Adrenal gland (tissue), 12 donors: Measurements from ENCODE around the gene CMPK1. TPM values are rescaled to one million over a fixed set of nuclear protein-coding genes. Genes with fewer than 3 reads are reported as not detected.

ENCODE experiments used
- DNase-seq, 7 donors: peaks; one replicate each; pipeline ENCODE4 v3.0.0-alpha.2; 2019 to 2020
- H3K27ac ChIP-seq, 5 donors: fragments of 200-600 bp; sonication (generic) in 4 of 5; 1 replicate in 3 of 5; 2 replicates in 2 of 5; pipeline versions ENCODE4 v1.5.1 to v1.8.0; 2016 to 2020; ENCODE audit warnings: mild to moderate bottlenecking in 1 of 5
- H3K27me3 ChIP-seq: fragments of 200-600 bp; 2 replicates; pipeline ENCODE4 v1.8.0; 2021
- H3K36me3 ChIP-seq, 2 donors: fragments of 200-600 bp; replicated peaks in 1 of 2; 1 replicate in 1 of 2; 2 replicates in 1 of 2; pipeline versions ENCODE4 v1.5.1 to v1.8.0; 2018 to 2022
- H3K4me1 ChIP-seq, 2 donors: fragments of 200-600 bp; replicated peaks in 1 of 2; 1 replicate in 1 of 2; 2 replicates in 1 of 2; pipeline versions ENCODE4 v1.5.1 to v1.8.0; 2018 to 2021
- H3K4me3 ChIP-seq, 4 donors: fragments of 200-600 bp; sonication (generic) in 3 of 4; one replicate each; pipeline ENCODE4 v1.5.1; 2016 to 2018
- H3K9me3 ChIP-seq, 3 donors: fragments of 200-600 bp; sonication (generic) in 1 of 3; replicated peaks in 1 of 3; 1 replicate in 2 of 3; 2 replicates in 1 of 3; pipeline versions ENCODE4 v1.5.1 to v1.8.0; 2016 to 2021
- CTCF ChIP-seq, 6 experiments: fragments of 450-650 bp in 4 of 6; fragments of 200-600 bp in 2 of 6; sonication (generic) in 1 of 6; IDR thresholded peaks; 1 replicate in 5 of 6; 2 replicates in 1 of 6; pipeline versions ENCODE4 v1.5.1 to v1.8.0; 2016 to 2021; ENCODE audit warnings: antibody characterized with exemption in 6 of 6, mild to moderate bottlenecking in 2 of 6, moderate library complexity in 1 of 6
- POLR2A ChIP-seq, 2 donors: fragments of 450-650 bp; IDR thresholded peaks; one replicate each; pipeline ENCODE4 v1.6.1; 2017; ENCODE audit warnings: antibody characterized with exemption in 2 of 2, mild to moderate bottlenecking in 2 of 2, moderate library complexity in 1 of 2
- WGBS, 4 donors: extraction: QIAGEN DNeasy Blood & Tissue Kit in 2 of 4; methylation state at CpG; one replicate each; pipeline versions ENCODE4 v1.1.5 to v1.1.7; 2013 to 2017; 5-methylcytosine and 5-hydroxymethylcytosine counted together
- intact Hi-C, 2 donors: fragments of 100-400 bp; cut with DNase I; formaldehyde crosslinking; loops; one replicate each; pipeline versions ENCODE4 v1.14.1 to v1.15.0; 2022 to 2023
- polyA plus RNA-seq, 3 donors: library from polyadenylated mRNA; stranded (reverse); fragments of 200-250 nt in 2 of 3; fragments of 350-450 nt in 1 of 3; fragmentation: Illumina TruSeq in 1 of 3; extraction: RNeasy Lipid Tissue Mini Kit (QIAGEN cat#74804) in 1 of 3; gene quantifications; one replicate each; pipeline ENCODE4 v1.2.3, GENCODE V29; 2013 to 2014
- total RNA-seq, 9 donors: library from RNA; depleted of rRNA in 4 of 9; stranded (reverse); fragments of >200 nt in 4 of 9; fragments of 120-200 nt in 1 of 9; fragmentation: NEBNext Ultra II Directional in 1 of 9; extraction: Animal tissue kit (Norgen Biotek cat#: 25700) in 1 of 9; gene quantifications; one replicate each; pipeline versions ENCODE4 v1.1.0 to v1.2.4, GENCODE V29; 2013 to 2023
- donor health status: healthy with polysubstance abuse.
- donor health status: Bipolar disorder and iron deficiency.
- donor health status: DM: yes; HTN: yes; CAD: no.
- donor health status: DM: no; HTN: no; CAD: no.
- donor health status: DM: no; HTN: no; CAD: no.
- donor health status: DM: yes; HTN: yes; CAD: no.

CMPK1 gene
- total and polyA plus RNA-seq, 12 donors = 31.0 to 124 (median 64.2) TPM

- no peaks in the 10 kb centered on the region for H3K27me3 ChIP-seq
- H3K27ac ChIP-seq = peak overlapping the region; percentile 57 to 98 (median 97)
- intact Hi-C loops = no loop called here
- 34 to 50% (median 37%) methylated on average over 18 to 19 of the region's 19 CpGs for WGBS, 4 donors
- peaks cover 21 to 34% of the 10 kb centered on the region in 2 donors for H3K4me1 ChIP-seq
- TF ChIP-seq POLR2A (IDR thresholded peaks at IDR 0.05) (no peak), CTCF (IDR thresholded peaks at IDR 0.05) (no peak)
- no peaks in the 10 kb centered on the region for H3K9me3 ChIP-seq
- no peaks in the 10 kb centered on the region for H3K36me3 ChIP-seq
- H3K4me3 ChIP-seq = peak overlapping the region in 3 of 4 donors; percentile 9 to 93 (median 89)
- DNase-seq = peak in 1 of 7 donors; percentile 34
Observed at GRCh38 chr1:47332779-47333577, 612 bp upstream of the CMPK1 start.

GRCh38 chr1:47333922-47334764 is 553 bp downstream of the CMPK1 start:
- no peaks in the 10 kb centered on the region for H3K36me3 ChIP-seq
- no peaks in the 10 kb centered on the region for H3K27me3 ChIP-seq
- intact Hi-C loops = no loop called here
- DNase-seq = peak; percentile 81 to 90 (median 85)
- WGBS, 4 donors = 0 to 1% (median 0%) methylated on average over 27 to 90 of the region's 90 CpGs
- H3K4me1 ChIP-seq = peaks cover 21 to 43% of the 10 kb centered on the region in 2 donors
- H3K9me3 ChIP-seq = no peaks in the 10 kb centered on the region
- H3K4me3 ChIP-seq = peak overlapping the region; percentile 80 to 93 (median 85)
- peak overlapping the region; percentile 68 to 98 (median 97) for H3K27ac ChIP-seq
- TF ChIP-seq POLR2A (IDR thresholded peaks at IDR 0.05) = peak; percentile 56 to 58
- peak in 2 of 6 experiments; percentile 18 to 27 for TF ChIP-seq CTCF (IDR thresholded peaks at IDR 0.05)

- Histone ChIP-seq H3K4me3 (peak overlapping the region in 3 of 4 donors; percentile 81 to 93 (median 89)), H3K27me3 (no peaks in the 10 kb centered on the region), H3K27ac (peak overlapping the region; percentile 68 to 98 (median 97)), H3K4me1 (peaks cover 21 to 43% of the 10 kb centered on the region in 2 donors), H3K9me3 (no peaks in the 10 kb centered on the region), H3K36me3 (no peaks in the 10 kb centered on the region)
- DNase-seq = no peak
- WGBS, 4 donors = 45 to 53% (median 49%) methylated on average over 9 of the region's 9 CpGs
- intact Hi-C loops = no loop called here
- no peak for TF ChIP-seq CTCF (IDR thresholded peaks at IDR 0.05)
- no peak for TF ChIP-seq POLR2A (IDR thresholded peaks at IDR 0.05)
Observed at GRCh38 chr1:47334765-47335435, 1.3 kb downstream of the CMPK1 start.

GRCh38 chr1:47337350-47337749 is 3.8 kb downstream of the CMPK1 start:
- H3K27me3 ChIP-seq = no peaks in the 10 kb centered on the region
- no peak overlapping the region for H3K27ac ChIP-seq
- H3K36me3 ChIP-seq = no peaks in the 10 kb centered on the region
- 80 to 93% (median 87%) methylated on average over 6 of the region's 6 CpGs for WGBS, 4 donors
- H3K4me3 ChIP-seq = no peak overlapping the region
- peaks cover 21 to 43% of the 10 kb centered on the region in 2 donors for H3K4me1 ChIP-seq
- DNase-seq = no peak
- H3K9me3 ChIP-seq = no peaks in the 10 kb centered on the region
- intact Hi-C loops = no loop called here
- TF ChIP-seq CTCF (IDR thresholded peaks at IDR 0.05) (no peak), POLR2A (IDR thresholded peaks at IDR 0.05) (no peak)
